ENCODE results near the gene UBE2L5. TPM values are rescaled to one million over a fixed set of nuclear protein-coding genes. Genes with fewer than 3 reads are reported as not detected.

The UBE2L5 gene
- total and polyA plus RNA-seq, 2 of the 8 experiments (the other 6 are each of a cell fraction or from before 2014, with no cell fraction given) = not detected

- TF ChIP-seq SP1 (IDR thresholded peaks at IDR 0.05; ENCODE audit: low read depth, low read length) = 0 out of 2 replicates have a peak, but pooled peaks have one; percentile 32
- TF ChIP-seq TAF1 (IDR thresholded peaks at IDR 0.05; ENCODE audit: low read depth, low read length) = peak; percentile 44; the same call in 1 of the 2 replicates
- no peak for TF ChIP-seq ZNF274 (IDR thresholded peaks at IDR 0.05; ENCODE audit: borderline replicate concordance, extremely low read depth, low read length)
- no peak for TF ChIP-seq USF2 (IDR thresholded peaks at IDR 0.05; ENCODE audit: low read length)
- TF ChIP-seq YY1 (IDR thresholded peaks at IDR 0.05; ENCODE audit: low read depth, low read length) = peak; percentile 40; the same call in 1 of the 2 replicates
- no peak for TF ChIP-seq SIRT6 (IDR thresholded peaks at IDR 0.05; ENCODE audit: low read length)
- TF ChIP-seq NRF1 (IDR thresholded peaks at IDR 0.05; ENCODE audit: low read depth, low read length) = no peak
- TF ChIP-seq SIX5 (IDR thresholded peaks at IDR 0.05; ENCODE audit: low read depth, low read length) = no peak
- TF ChIP-seq TCF12 (IDR thresholded peaks at IDR 0.05; ENCODE audit: low read depth, low read length) = no peak
- TF ChIP-seq CBX8 (IDR thresholded peaks at IDR 0.05; ENCODE audit: borderline replicate concordance, low read depth, low read length) = no peak
- TF ChIP-seq ATF2 (IDR thresholded peaks at IDR 0.05; ENCODE audit: low read length) = no peak
- TF ChIP-seq CTCF (IDR thresholded peaks at IDR 0.05; ENCODE audit: control extremely low read depth in 1 of 3, insufficient read depth in 1 of 3, low read depth in 1 of 3, low read length in 3 of 3) = no peak
- no peak for TF ChIP-seq CHD1 (IDR thresholded peaks at IDR 0.05; ENCODE audit: low read depth, low read length)
- TF ChIP-seq TEAD4 (IDR thresholded peaks at IDR 0.05; ENCODE audit: low read depth, low read length) = peak; percentile 74; the same call in 1 of the 2 replicates
These were observed 55.3 kb downstream of the UBE2L5 start (continued) for GRCh38 chr13:30477346-30478195.

All from H1 (cell line).